Thyroid gland (tissue), 4 donors: Measurements from ENCODE around the gene CACYBP. TPM values are rescaled to one million over a fixed set of nuclear protein-coding genes. Genes with fewer than 3 reads are reported as not detected.

Experiments used
- DNase-seq, 2 donors: peaks; one replicate each; pipeline ENCODE4 v3.0.0-alpha.2; 2019
- H3K27ac ChIP-seq, 3 donors: fragments of 200-600 bp; sonication (generic); 1 replicate in 2 of 3; 2 replicates in 1 of 3; pipeline ENCODE4 v1.5.1; 2016 to 2019; ENCODE audit warnings: mild to moderate bottlenecking in 1 of 3, moderate library complexity in 1 of 3
- H3K27me3 ChIP-seq: fragments of 200-600 bp; sonication (generic); one replicate; pipeline ENCODE4 v1.5.1; 2019
- H3K36me3 ChIP-seq, 2 donors: fragments of 200-600 bp; sonication (generic); one replicate each; pipeline ENCODE4 v1.5.1; 2016 to 2019
- H3K4me1 ChIP-seq, 2 donors: fragments of 200-600 bp; sonication (generic); one replicate each; pipeline ENCODE4 v1.5.1; 2017 to 2019
- H3K4me3 ChIP-seq, 3 donors: fragments of 200-600 bp; sonication (generic); replicated peaks in 1 of 3; 1 replicate in 2 of 3; 2 replicates in 1 of 3; pipeline ENCODE4 v1.5.1; 2016; ENCODE audit warnings: mild to moderate bottlenecking in 1 of 3
- H3K9me3 ChIP-seq: fragments of 200-600 bp; sonication (generic); one replicate; pipeline ENCODE4 v1.5.1; 2017
- CTCF ChIP-seq, 6 experiments: fragments of 200-600 bp in 3 of 6; fragments of 450-650 bp in 3 of 6; sonication (generic) in 3 of 6; IDR thresholded peaks; one replicate each; pipeline ENCODE4 v1.5.1; 2016 to 2019; ENCODE audit warnings: antibody characterized with exemption in 6 of 6, mild to moderate bottlenecking in 2 of 6, inconsistent platforms in 1 of 6, moderate library complexity in 1 of 6
- POLR2A ChIP-seq, 2 donors: fragments of 450-650 bp; IDR thresholded peaks; one replicate each; pipeline ENCODE4 v1.6.1; 2017; ENCODE audit warnings: antibody characterized with exemption in 2 of 2, mild to moderate bottlenecking in 2 of 2, moderate library complexity in 1 of 2
- WGBS, 2 donors: methylation state at CpG; one replicate each; pipeline ENCODE4 v1.1.5; 2017; 5-methylcytosine and 5-hydroxymethylcytosine counted together
- intact Hi-C: fragments of 100-400 bp; cut with DNase I; formaldehyde crosslinking; loops from one replicate; pipeline ENCODE4 v1.15.1; 2023
- total RNA-seq, 4 donors: library from RNA; depleted of rRNA; stranded (reverse); fragments of >200 nt; gene quantifications; one replicate each; pipeline ENCODE4 v1.2.3, GENCODE V29; 2016

CACYBP gene, protein sequence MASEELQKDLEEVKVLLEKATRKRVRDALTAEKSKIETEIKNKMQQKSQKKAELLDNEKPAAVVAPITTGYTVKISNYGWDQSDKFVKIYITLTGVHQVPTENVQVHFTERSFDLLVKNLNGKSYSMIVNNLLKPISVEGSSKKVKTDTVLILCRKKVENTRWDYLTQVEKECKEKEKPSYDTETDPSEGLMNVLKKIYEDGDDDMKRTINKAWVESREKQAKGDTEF
- 10 to 100 TPM; 38.4 to 84.8 (median 64.3) TPM for total RNA-seq

- Histone ChIP-seq H3K36me3 (no peaks in the 10 kb centered on the region), H3K27ac (peak within 1 kb of the TSS; percentile 97 to 99 (median 97)), H3K27me3 (no peaks in the 10 kb centered on the region), H3K4me1 (peaks cover 18 to 29% of the 10 kb centered on the region in 2 donors), H3K4me3 (peak within 1 kb of the TSS; percentile 78 to 93 (median 91)), H3K9me3 (no peaks in the 10 kb centered on the region)
- WGBS, 2 donors: 0% methylated on average over 16 to 57 of the region's 71 CpGs
- intact Hi-C loops: no loop called here
- TF ChIP-seq POLR2A (IDR thresholded peaks at IDR 0.05) (peak; percentile 48 to 64), CTCF (IDR thresholded peaks at IDR 0.05) (no peak)
- peak; percentile 47 to 53 for DNase-seq
Measured at GRCh38 chr1:174999936-175000696, at the start of gene CACYBP. Gene CACYBP, plus strand, starts transcription at chr1:174999947. Its CDS starts 234 bp downstream, at chr1:175000181.

DNA sequence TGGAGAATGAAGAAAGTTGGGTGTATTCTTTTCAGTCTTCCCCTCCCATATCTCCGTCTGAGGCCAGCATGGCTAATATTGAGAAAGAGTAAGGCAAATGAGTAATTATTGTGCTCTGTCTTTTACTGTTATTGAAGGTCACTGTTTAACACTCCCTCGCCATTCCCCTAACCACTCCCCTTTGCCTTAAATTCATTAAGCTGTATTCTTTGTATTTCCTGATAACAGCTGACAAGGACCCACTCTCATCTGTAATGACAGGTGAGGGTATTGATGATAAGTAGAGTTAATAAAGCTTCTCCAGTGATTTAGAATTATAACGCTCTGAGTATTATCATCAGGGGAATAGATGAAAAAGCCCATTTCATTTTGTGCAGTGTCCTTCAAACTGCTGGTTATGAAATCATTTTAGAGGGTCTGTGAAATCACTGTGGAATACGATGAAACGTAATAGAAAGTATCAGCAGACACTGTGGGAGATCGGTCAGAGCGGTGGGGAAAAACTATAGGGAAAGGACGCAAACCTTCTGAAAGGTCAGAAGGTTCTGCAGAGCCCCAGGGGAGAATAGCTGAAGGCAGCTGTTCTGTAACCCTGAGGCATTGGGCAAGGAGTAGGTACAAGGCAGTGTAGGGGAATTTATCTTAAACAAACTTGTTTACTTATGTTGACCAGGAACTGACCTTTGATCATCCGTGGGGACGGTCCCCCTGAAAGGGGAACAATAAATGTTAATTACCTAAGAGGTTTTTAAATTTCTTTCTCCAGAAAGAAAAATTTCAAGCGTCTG lies 46.3 kb upstream of the CACYBP start:
- intact Hi-C loops: no loop called here
- H3K9me3 ChIP-seq: no peaks in the 10 kb centered on the region
- no peak overlapping the region for H3K27ac ChIP-seq
- no peaks in the 10 kb centered on the region for H3K27me3 ChIP-seq
- TF ChIP-seq POLR2A (IDR thresholded peaks at IDR 0.05): no peak
- TF ChIP-seq CTCF (IDR thresholded peaks at IDR 0.05): no peak
- H3K4me3 ChIP-seq: no peak overlapping the region
- no peak for DNase-seq
- no peaks in the 10 kb centered on the region for H3K36me3 ChIP-seq
- 71 to 75% methylated on average over 11 of the region's 11 CpGs for WGBS, 2 donors
- H3K4me1 ChIP-seq: no peaks in the 10 kb centered on the region

DNA sequence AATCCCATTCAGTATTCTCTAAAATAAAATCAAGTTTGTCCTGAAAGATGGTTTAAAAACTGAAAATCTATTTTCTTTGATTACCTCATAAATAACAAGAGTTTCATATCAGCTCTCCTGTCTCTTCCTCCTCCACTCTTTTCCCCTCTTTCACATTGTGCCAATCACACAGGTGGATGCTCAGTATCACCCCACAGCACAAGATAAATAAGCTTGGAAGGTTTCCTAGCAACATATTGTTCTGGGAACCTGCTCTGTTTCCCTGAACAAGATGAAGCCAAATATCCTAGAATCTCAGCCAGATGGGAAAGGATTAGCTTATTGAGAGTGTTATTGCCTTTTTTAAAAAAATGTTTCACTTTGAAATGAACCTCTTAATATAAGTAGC lies 45.7 kb upstream of the CACYBP start:
- H3K4me1 ChIP-seq: no peaks in the 10 kb centered on the region
- H3K27me3 ChIP-seq: no peaks in the 10 kb centered on the region
- TF ChIP-seq POLR2A (IDR thresholded peaks at IDR 0.05) (no peak), CTCF (IDR thresholded peaks at IDR 0.05) (no peak)
- H3K9me3 ChIP-seq: no peaks in the 10 kb centered on the region
- no peaks in the 10 kb centered on the region for H3K36me3 ChIP-seq
- H3K4me3 ChIP-seq: no peak overlapping the region
- DNase-seq: no peak
- intact Hi-C loops: no loop called here
- H3K27ac ChIP-seq: no peak overlapping the region

GRCh38 chr1:174954671-174955669 lies 44.8 kb upstream of the CACYBP start:
- no peaks in the 10 kb centered on the region for H3K4me1 ChIP-seq
- DNase-seq: no peak
- H3K9me3 ChIP-seq: no peaks in the 10 kb centered on the region
- no peak for TF ChIP-seq POLR2A (IDR thresholded peaks at IDR 0.05)
- TF ChIP-seq CTCF (IDR thresholded peaks at IDR 0.05): no peak
- intact Hi-C loops: no loop called here
- no peak overlapping the region for H3K27ac ChIP-seq
- no peaks in the 10 kb centered on the region for H3K27me3 ChIP-seq
- no peaks in the 10 kb centered on the region for H3K36me3 ChIP-seq
- H3K4me3 ChIP-seq: no peak overlapping the region
- WGBS, 2 donors: 31 to 33% methylated on average over 3 of the region's 3 CpGs
